Activated T-cell treated with anti-CD3 and anti-CD28 coated beads, Interleukin-2, amount 50 U/mL, for 24 hours (primary cell): ENCODE results near the gene CALML3.
A peak's percentile ranks its signal among the peaks of the same experiment; 100 is the strongest.

Experiments used
- DNase-seq: peaks from one replicate; pipeline ENCODE4 v3.0.0-alpha.2; 2020
- H3K27ac Mint-ChIP-seq: 2 replicates; pipeline ENCODE4 v1.8.0; 2020; ENCODE audit warnings: mild to moderate bottlenecking, mixed read lengths
- H3K27me3 Mint-ChIP-seq: 2 replicates; pipeline ENCODE4 v1.8.0; 2020; ENCODE audit warnings: mixed read lengths
- H3K36me3 Mint-ChIP-seq: 2 replicates; pipeline ENCODE4 v1.8.0; 2020; ENCODE audit warnings: low read depth, mixed read lengths
- H3K4me1 Mint-ChIP-seq: 2 replicates; pipeline ENCODE4 v1.8.0; 2020; ENCODE audit warnings: low read depth, mixed read lengths
- H3K4me3 Mint-ChIP-seq: 2 replicates; pipeline ENCODE4 v1.8.0; 2020; ENCODE audit warnings: mild to moderate bottlenecking, moderate library complexity, mixed read lengths
- H3K9me3 Mint-ChIP-seq: 2 replicates; pipeline ENCODE4 v1.8.0; 2020; ENCODE audit warnings: mixed read lengths

CALML3 gene

GRCh38 chr10:5508161-5508604, 16.6 kb upstream of the CALML3 start:
- Mint-ChIP-seq H3K36me3 (no peaks in the 10 kb centered on the region), H3K27ac (no peak overlapping the region), H3K4me1 (peaks cover 7% of the 10 kb centered on the region), H3K9me3 (no peaks in the 10 kb centered on the region), H3K4me3 (no peak overlapping the region), H3K27me3 (peaks cover 9% of the 10 kb centered on the region)
- no peak for DNase-seq

GRCh38 chr10:5508786-5509185, 16.0 kb upstream of the CALML3 start:
- Mint-ChIP-seq H3K27me3 (peaks cover 8% of the 10 kb centered on the region), H3K27ac (no peak overlapping the region), H3K36me3 (no peaks in the 10 kb centered on the region), H3K9me3 (no peaks in the 10 kb centered on the region), H3K4me3 (no peak overlapping the region), H3K4me1 (peaks cover 11% of the 10 kb centered on the region)
- DNase-seq = no peak

- no peak overlapping the region for H3K4me3 Mint-ChIP-seq
- no peak for DNase-seq
- H3K36me3 Mint-ChIP-seq = no peaks in the 10 kb centered on the region
- no peaks in the 10 kb centered on the region for H3K9me3 Mint-ChIP-seq
- no peak overlapping the region for H3K27ac Mint-ChIP-seq
- peaks cover 11% of the 10 kb centered on the region for H3K4me1 Mint-ChIP-seq
- peaks cover 8% of the 10 kb centered on the region for H3K27me3 Mint-ChIP-seq
These were observed 15.5 kb upstream of the CALML3 start for GRCh38 chr10:5509236-5509635.

GRCh38 chr10:5509691-5510090, 15.1 kb upstream of the CALML3 start:
- no peak overlapping the region for H3K27ac Mint-ChIP-seq
- H3K9me3 Mint-ChIP-seq = no peaks in the 10 kb centered on the region
- peaks cover 11% of the 10 kb centered on the region for H3K4me1 Mint-ChIP-seq
- H3K36me3 Mint-ChIP-seq = no peaks in the 10 kb centered on the region
- no peak for DNase-seq
- no peak overlapping the region for H3K4me3 Mint-ChIP-seq
- H3K27me3 Mint-ChIP-seq = peaks cover 8% of the 10 kb centered on the region

GRCh38 chr10:5510281-5511072, 14.3 kb upstream of the CALML3 start:
- Mint-ChIP-seq H3K9me3 (no peaks in the 10 kb centered on the region), H3K36me3 (no peaks in the 10 kb centered on the region), H3K4me1 (peaks cover 11% of the 10 kb centered on the region), H3K27me3 (peaks cover 9% of the 10 kb centered on the region), H3K4me3 (no peak overlapping the region), H3K27ac (no peak overlapping the region)
- DNase-seq = no peak

- no peaks in the 10 kb centered on the region for H3K36me3 Mint-ChIP-seq
- H3K27me3 Mint-ChIP-seq = peaks cover 11% of the 10 kb centered on the region
These were observed 13.4 kb upstream of the CALML3 start for GRCh38 chr10:5511231-5511884.

GRCh38 chr10:5511885-5512280, 12.9 kb upstream of the CALML3 start:
- Mint-ChIP-seq H3K4me1 (peaks cover 11% of the 10 kb centered on the region), H3K27ac (no peak overlapping the region), H3K9me3 (no peaks in the 10 kb centered on the region), H3K4me3 (no peak overlapping the region), H3K36me3 (no peaks in the 10 kb centered on the region), H3K27me3 (peaks cover 11% of the 10 kb centered on the region)
- DNase-seq = no peak

More at GRCh38 chr10:5511231-5511884, 13.4 kb upstream of the CALML3 start:
- H3K4me1 Mint-ChIP-seq = peaks cover 11% of the 10 kb centered on the region
- no peaks in the 10 kb centered on the region for H3K9me3 Mint-ChIP-seq
- no peak overlapping the region for H3K4me3 Mint-ChIP-seq
- no peak for DNase-seq
- H3K27ac Mint-ChIP-seq = no peak overlapping the region

- no peak overlapping the region for H3K4me3 Mint-ChIP-seq
- H3K27ac Mint-ChIP-seq = no peak overlapping the region
- H3K36me3 Mint-ChIP-seq = no peaks in the 10 kb centered on the region
- H3K4me1 Mint-ChIP-seq = peaks cover 11% of the 10 kb centered on the region
- no peak for DNase-seq
- H3K27me3 Mint-ChIP-seq = peaks cover 11% of the 10 kb centered on the region
- H3K9me3 Mint-ChIP-seq = no peaks in the 10 kb centered on the region
These were observed 12.4 kb upstream of the CALML3 start for GRCh38 chr10:5512331-5512730.

- H3K27ac Mint-ChIP-seq = peak overlapping the region; percentile 45
- peaks cover 11% of the 10 kb centered on the region for H3K4me1 Mint-ChIP-seq
- no peak overlapping the region for H3K4me3 Mint-ChIP-seq
- no peak for DNase-seq
- no peaks in the 10 kb centered on the region for H3K9me3 Mint-ChIP-seq
- H3K36me3 Mint-ChIP-seq = no peaks in the 10 kb centered on the region
- peaks cover 11% of the 10 kb centered on the region for H3K27me3 Mint-ChIP-seq
These were observed 11.7 kb upstream of the CALML3 start for GRCh38 chr10:5512881-5513612.

GRCh38 chr10:5514226-5514850, 10.4 kb upstream of the CALML3 start:
- no peak for DNase-seq
- H3K4me3 Mint-ChIP-seq = no peak overlapping the region
- peaks cover 11% of the 10 kb centered on the region for H3K27me3 Mint-ChIP-seq
- no peaks in the 10 kb centered on the region for H3K9me3 Mint-ChIP-seq
- peaks cover 11% of the 10 kb centered on the region for H3K4me1 Mint-ChIP-seq
- no peaks in the 10 kb centered on the region for H3K36me3 Mint-ChIP-seq
- no peak overlapping the region for H3K27ac Mint-ChIP-seq

GRCh38 chr10:5515948-5516761, 8.6 kb upstream of the CALML3 start:
- Mint-ChIP-seq H3K4me1 (peaks cover 11% of the 10 kb centered on the region), H3K9me3 (no peaks in the 10 kb centered on the region), H3K36me3 (no peaks in the 10 kb centered on the region), H3K27me3 (peaks cover 11% of the 10 kb centered on the region), H3K4me3 (no peak overlapping the region), H3K27ac (no peak overlapping the region)
- no peak for DNase-seq

- H3K9me3 Mint-ChIP-seq = no peaks in the 10 kb centered on the region
- peaks cover 7% of the 10 kb centered on the region for H3K27me3 Mint-ChIP-seq
- H3K27ac Mint-ChIP-seq = no peak overlapping the region
- no peak for DNase-seq
- H3K4me3 Mint-ChIP-seq = no peak overlapping the region
- peaks cover 10% of the 10 kb centered on the region for H3K4me1 Mint-ChIP-seq
- no peaks in the 10 kb centered on the region for H3K36me3 Mint-ChIP-seq
These were observed 7.2 kb upstream of the CALML3 start for GRCh38 chr10:5517546-5517945.

- Mint-ChIP-seq H3K27me3 (peaks cover 3% of the 10 kb centered on the region), H3K27ac (no peak overlapping the region), H3K4me1 (peaks cover 4% of the 10 kb centered on the region), H3K4me3 (no peak overlapping the region), H3K9me3 (no peaks in the 10 kb centered on the region), H3K36me3 (no peaks in the 10 kb centered on the region)
- no peak for DNase-seq
These were observed 6.6 kb upstream of the CALML3 start for GRCh38 chr10:5518143-5518542.

- Mint-ChIP-seq H3K36me3 (no peaks in the 10 kb centered on the region), H3K9me3 (no peaks in the 10 kb centered on the region), H3K4me1 (no peaks in the 10 kb centered on the region), H3K27ac (no peak overlapping the region), H3K4me3 (no peak overlapping the region), H3K27me3 (peaks cover 5% of the 10 kb centered on the region)
- no peak for DNase-seq
These were observed 5.7 kb upstream of the CALML3 start for GRCh38 chr10:5519054-5519453.
